ENCODE measurements around the gene SHMT2. TPM values are rescaled to one million over a fixed set of nuclear protein-coding genes. Genes with fewer than 3 reads are reported as not detected.

The SHMT2 gene
- 119 and 184 TPM in 2 replicates for total RNA-seq

GRCh38 chr12:57229634-57230380 lies at the start of gene SHMT2:
Gene SHMT2 (plus strand): TSS chr12:57229711. CDS start chr12:57229779, 68 bp downstream.

GRCh38 chr12:57216014-57216911 lies 13.2 kb upstream of the SHMT2 start, which contains the start of gene NXPH4:
Gene NXPH4 (plus strand): TSS chr12:57216794. CDS start chr12:57216970, 176 bp downstream.

DNA sequence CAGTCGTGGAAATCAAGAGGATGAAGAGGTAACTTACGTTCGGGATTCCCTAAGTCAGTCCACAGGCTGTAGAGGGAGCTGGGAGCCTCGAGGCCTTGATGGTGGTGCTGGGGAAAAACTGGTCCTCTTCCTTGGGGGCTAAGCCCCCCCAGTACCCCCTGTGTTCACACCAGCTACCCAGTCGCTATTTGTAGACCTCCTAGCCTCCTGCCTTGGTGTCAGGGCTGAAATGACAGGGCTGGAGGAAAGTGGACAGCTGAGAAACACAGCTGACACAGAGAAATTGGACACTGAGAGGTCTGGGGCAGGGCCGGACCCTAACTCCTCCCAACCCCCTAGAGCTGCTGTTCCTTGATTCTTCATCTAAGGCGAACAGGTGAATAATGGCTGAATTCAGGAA lies 21.4 kb downstream of the SHMT2 start, which contains the start of gene STAC3:
STAC3 (minus strand) TSS at position 232 of the 400 bp plus-strand sequence. CDS start 1,551 bp downstream, outside the sequence.

Other genes starting within 250 kb of the SHMT2 start
- 4.0 and 10.8 TPM in 2 replicates for gene ZBTB39, start 223.2 kb upstream of the SHMT2 start, total RNA-seq
- not detected in 2 replicates for gene TAC3, start 213.2 kb upstream of the SHMT2 start, total RNA-seq
- 0.06 TPM in 1 of 2 replicates, not detected in the other for gene MYO1A, start 179.6 kb upstream of the SHMT2 start, total RNA-seq
- gene NEMP1, start 150.9 kb upstream of the SHMT2 start, total RNA-seq: 6.5 and 12.8 TPM in 2 replicates
- gene NAB2, start 140.6 kb upstream of the SHMT2 start, total RNA-seq: 11.7 and 15.3 TPM in 2 replicates
- 49.7 and 63.9 TPM in 2 replicates for gene STAT6, start 118.3 kb upstream of the SHMT2 start, total RNA-seq
- 3.2 and 4.6 TPM in 2 replicates for gene LRP1, start 101.2 kb upstream of the SHMT2 start, total RNA-seq
- gene LRP1-AS, start 82.1 kb upstream of the SHMT2 start, total RNA-seq: not detected in 2 replicates
- gene NXPH4, start 12.9 kb upstream of the SHMT2 start, total RNA-seq: under 0.01 TPM in 1 of 2 replicates, not detected in the other
- 0.16 TPM in 1 of 2 replicates, not detected in the other for gene STAC3, start 21.5 kb downstream of the SHMT2 start, total RNA-seq
- 4.0 and 11.0 TPM in 2 replicates for gene R3HDM2, start 201.3 kb downstream of the SHMT2 start, total RNA-seq
- not detected in 2 replicates for gene INHBC, start 205.1 kb downstream of the SHMT2 start, total RNA-seq
- gene INHBE, start 225.6 kb downstream of the SHMT2 start, total RNA-seq: under 0.01 TPM in 1 of 2 replicates, not detected in the other
- not detected in 2 replicates for gene GLI1, start 230.1 kb downstream of the SHMT2 start, total RNA-seq